Skeletal muscle tissue (tissue), 4 donors: ENCODE data around the gene ITIH5. TPM values are rescaled to one million over a fixed set of nuclear protein-coding genes. Genes with fewer than 3 reads are reported as not detected.

ENCODE experiments used
- H3K27ac ChIP-seq: one replicate; pipeline ENCODE4 v1.7.0; 2013; ENCODE audit warnings: mild to moderate bottlenecking, low read depth, low read length, inconsistent platforms
- H3K27me3 ChIP-seq, 3 donors: one replicate each; pipeline ENCODE4 v1.7.0; 2013; ENCODE audit warnings: low read length in 3 of 3; ENCODE audit not compliant: control insufficient read depth in 3 of 3, insufficient read depth in 3 of 3
- H3K36me3 ChIP-seq, 3 donors: one replicate each; pipeline ENCODE4 v1.7.0; 2013; ENCODE audit warnings: low read length in 3 of 3; ENCODE audit not compliant: control insufficient read depth in 3 of 3, insufficient read depth in 3 of 3
- H3K4me1 ChIP-seq, 3 donors: one replicate each; pipeline ENCODE4 v1.7.0; 2013; ENCODE audit warnings: low read length in 3 of 3, mild to moderate bottlenecking in 3 of 3; ENCODE audit not compliant: control insufficient read depth in 3 of 3, insufficient read depth in 3 of 3
- H3K4me3 ChIP-seq, 3 donors: one replicate each; pipeline ENCODE4 v1.7.0; 2013; ENCODE audit warnings: low read length in 3 of 3
- H3K9ac ChIP-seq, 3 donors: one replicate each; pipeline ENCODE4 v1.7.0; 2013; ENCODE audit warnings: low read length in 3 of 3, mild to moderate bottlenecking in 3 of 3, moderate library complexity in 2 of 3, low read depth in 1 of 3
- H3K9me3 ChIP-seq, 3 donors: one replicate each; pipeline ENCODE4 v1.7.0; 2013; ENCODE audit warnings: low read length in 3 of 3; ENCODE audit not compliant: control insufficient read depth in 3 of 3
- total RNA-seq: library from RNA; depleted of rRNA; stranded (reverse); fragments of >200 nt; gene quantifications from one replicate; pipeline ENCODE4 v1.2.3, GENCODE V29; 2014
- donor health status: Osteomylitis.

ITIH5 gene
- total RNA-seq, 1 donor from 2014 or later = 37.1 TPM

DNA sequence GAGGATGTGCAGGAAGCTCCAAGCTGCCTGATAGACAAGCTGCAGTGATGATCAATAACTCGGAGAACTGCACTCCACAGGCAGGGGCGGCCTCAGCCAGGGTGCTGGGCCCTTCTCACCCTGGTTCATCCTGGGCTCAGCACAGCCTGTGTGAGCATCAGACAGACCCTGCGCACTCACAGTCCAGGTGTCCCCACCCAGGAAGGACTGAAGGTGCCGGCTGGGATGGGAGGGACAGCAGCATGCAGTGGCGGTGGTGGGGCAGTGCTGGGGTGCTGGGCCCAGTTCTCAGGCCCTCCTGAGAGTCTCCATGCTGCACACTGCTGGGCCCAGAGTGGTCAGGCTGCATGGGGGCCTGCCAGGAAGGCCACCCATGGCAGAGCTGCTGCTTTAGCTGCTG lies 74.1 kb downstream of the ITIH5 start:
- peaks cover 7 to 12% (median 10%) of the 10 kb centered on the region in 3 donors for H3K4me1 ChIP-seq
- H3K9me3 ChIP-seq = no peaks in the 10 kb centered on the region
- H3K27me3 ChIP-seq = no peaks in the 10 kb centered on the region
- H3K4me3 ChIP-seq = no peak overlapping the region
- no peak overlapping the region for H3K27ac ChIP-seq
- H3K36me3 ChIP-seq = no peaks in the 10 kb centered on the region
- H3K9ac ChIP-seq = peak overlapping the region in 1 of 3 donors; percentile 60

- Histone ChIP-seq H3K27ac (no peak overlapping the region), H3K4me3 (no peak overlapping the region), H3K4me1 (peaks cover 7 to 12% (median 10%) of the 10 kb centered on the region in 3 donors), H3K9ac (no peak overlapping the region), H3K9me3 (no peaks in the 10 kb centered on the region), H3K27me3 (no peaks in the 10 kb centered on the region), H3K36me3 (no peaks in the 10 kb centered on the region)
Observed at GRCh38 chr10:7590271-7590670, 76.5 kb downstream of the ITIH5 start.

DNA sequence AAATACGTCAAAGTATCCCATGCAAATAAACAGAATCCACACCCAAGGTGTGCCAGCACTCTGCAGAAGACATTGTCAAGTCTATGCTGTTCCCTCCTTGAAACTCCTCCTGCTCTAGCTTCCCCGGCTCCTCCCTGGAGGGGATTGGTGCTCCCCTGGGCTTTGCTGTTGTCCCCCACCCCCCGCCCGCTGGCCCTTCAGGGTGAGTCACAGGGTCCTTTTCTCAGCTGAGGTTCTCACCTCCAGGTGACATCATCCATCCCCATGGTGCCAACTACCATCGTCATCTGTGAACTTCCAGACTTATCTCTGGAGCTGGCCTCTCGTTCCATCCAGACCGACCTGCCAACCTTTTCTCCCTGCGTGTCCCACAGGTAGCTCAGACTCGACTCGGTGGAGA lies 77.0 kb downstream of the ITIH5 start:
- H3K9ac ChIP-seq = no peak overlapping the region
- H3K27me3 ChIP-seq = no peaks in the 10 kb centered on the region
- H3K27ac ChIP-seq = no peak overlapping the region
- H3K4me1 ChIP-seq = peaks cover 7 to 12% (median 10%) of the 10 kb centered on the region in 3 donors
- no peak overlapping the region for H3K4me3 ChIP-seq
- H3K36me3 ChIP-seq = no peaks in the 10 kb centered on the region
- H3K9me3 ChIP-seq = no peaks in the 10 kb centered on the region

- H3K4me1 ChIP-seq = peaks cover 3 to 5% (median 4%) of the 10 kb centered on the region in 3 donors
- peaks cover 0 to 3% (median 0%) of the 10 kb centered on the region in 3 donors for H3K36me3 ChIP-seq
- H3K9me3 ChIP-seq = no peaks in the 10 kb centered on the region
- no peak overlapping the region for H3K27ac ChIP-seq
- H3K27me3 ChIP-seq = no peaks in the 10 kb centered on the region
- no peak overlapping the region for H3K9ac ChIP-seq
- H3K4me3 ChIP-seq = no peak overlapping the region
Observed at GRCh38 chr10:7587865-7588188, 78.9 kb downstream of the ITIH5 start.

- Histone ChIP-seq H3K27ac (no peak overlapping the region), H3K4me1 (no peaks in the 10 kb centered on the region), H3K36me3 (peaks cover 0 to 3% (median 0%) of the 10 kb centered on the region in 3 donors), H3K4me3 (no peak overlapping the region), H3K9me3 (no peaks in the 10 kb centered on the region), H3K27me3 (no peaks in the 10 kb centered on the region), H3K9ac (no peak overlapping the region)
Observed at GRCh38 chr10:7587168-7587864, 79.5 kb downstream of the ITIH5 start.

- Histone ChIP-seq H3K27ac (no peak overlapping the region), H3K9me3 (no peaks in the 10 kb centered on the region), H3K4me3 (no peak overlapping the region), H3K4me1 (no peaks in the 10 kb centered on the region), H3K9ac (no peak overlapping the region), H3K27me3 (no peaks in the 10 kb centered on the region), H3K36me3 (peaks cover 0 to 3% (median 3%) of the 10 kb centered on the region in 3 donors)
Observed at GRCh38 chr10:7585228-7585627, 81.5 kb downstream of the ITIH5 start.

GRCh38 chr10:7583626-7584025 lies 83.1 kb downstream of the ITIH5 start:
- H3K4me1 ChIP-seq = no peaks in the 10 kb centered on the region
- no peak overlapping the region for H3K27ac ChIP-seq
- H3K4me3 ChIP-seq = no peak overlapping the region
- H3K27me3 ChIP-seq = no peaks in the 10 kb centered on the region
- H3K9me3 ChIP-seq = no peaks in the 10 kb centered on the region
- H3K36me3 ChIP-seq = peaks cover 0 to 3% (median 3%) of the 10 kb centered on the region in 3 donors
- no peak overlapping the region for H3K9ac ChIP-seq

DNA sequence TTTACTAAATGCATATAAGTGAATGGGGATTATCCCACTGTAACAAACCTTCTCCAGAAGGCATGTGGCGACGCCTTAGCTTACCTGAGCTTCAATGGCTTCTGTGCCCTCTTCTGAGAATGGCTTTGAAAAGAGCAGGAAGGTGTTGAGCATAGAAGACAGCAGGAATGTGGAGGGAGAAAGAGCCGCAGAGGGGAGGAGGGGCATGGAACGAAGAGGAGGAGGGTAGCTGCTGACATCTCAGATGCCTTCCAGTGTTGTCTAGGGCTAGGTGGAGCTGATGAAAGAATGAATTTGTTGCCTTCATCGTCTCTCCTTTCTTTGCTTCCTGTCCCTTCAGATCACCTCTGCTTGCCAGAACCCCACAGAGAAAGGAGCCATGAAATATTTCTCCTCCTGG lies 86.2 kb downstream of the ITIH5 start:
- H3K9ac ChIP-seq = no peak overlapping the region
- peaks cover 0 to 6% (median 3%) of the 10 kb centered on the region in 3 donors for H3K36me3 ChIP-seq

GRCh38 chr10:7579681-7580080 lies 87.1 kb downstream of the ITIH5 start:
- H3K4me3 ChIP-seq = no peak overlapping the region
- no peak overlapping the region for H3K9ac ChIP-seq
- H3K36me3 ChIP-seq = peaks cover 0 to 6% (median 3%) of the 10 kb centered on the region in 3 donors

More for the DNA sequence above, 86.2 kb downstream of the ITIH5 start:
- no peak overlapping the region for H3K4me3 ChIP-seq
- H3K27me3 ChIP-seq = no peaks in the 10 kb centered on the region
- no peaks in the 10 kb centered on the region for H3K4me1 ChIP-seq
- H3K9me3 ChIP-seq = no peaks in the 10 kb centered on the region
- H3K27ac ChIP-seq = no peak overlapping the region

DNA sequence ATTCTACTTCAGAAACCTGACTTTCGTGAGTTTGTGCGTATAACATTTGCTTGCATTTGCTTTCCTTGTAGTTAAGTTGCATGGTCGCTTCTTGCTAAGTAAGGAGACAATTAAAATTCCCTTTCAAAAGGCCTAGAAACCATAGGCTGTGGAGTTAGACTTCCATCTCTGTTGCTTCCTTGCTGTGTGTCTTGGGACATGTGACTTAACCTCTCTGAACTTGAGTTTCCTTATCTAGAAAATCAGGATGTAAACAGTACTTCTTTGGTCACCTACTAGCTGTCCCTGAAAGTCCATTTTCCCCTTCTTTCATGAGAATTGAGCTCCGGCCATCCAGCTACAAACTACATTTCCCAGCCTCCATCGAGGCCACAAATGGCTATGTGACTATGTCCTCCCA lies 89.2 kb downstream of the ITIH5 start:
- H3K27me3 ChIP-seq = no peaks in the 10 kb centered on the region
- peaks cover 0 to 6% (median 0%) of the 10 kb centered on the region in 3 donors for H3K36me3 ChIP-seq
- no peaks in the 10 kb centered on the region for H3K4me1 ChIP-seq
- H3K27ac ChIP-seq = no peak overlapping the region
- H3K9ac ChIP-seq = no peak overlapping the region
- no peaks in the 10 kb centered on the region for H3K9me3 ChIP-seq
- H3K4me3 ChIP-seq = no peak overlapping the region

More at GRCh38 chr10:7579681-7580080, 87.1 kb downstream of the ITIH5 start:
- H3K9me3 ChIP-seq = no peaks in the 10 kb centered on the region
- H3K27ac ChIP-seq = no peak overlapping the region
- H3K27me3 ChIP-seq = no peaks in the 10 kb centered on the region
- no peaks in the 10 kb centered on the region for H3K4me1 ChIP-seq
